ENCODE data around the gene DNAH14. TPM values are rescaled to one million over a fixed set of nuclear protein-coding genes. Genes with fewer than 3 reads are reported as not detected.

The DNAH14 gene
- total and polyA plus RNA-seq, 2 of the 13 experiments (the other 11 are each of a cell fraction or from before 2014, with no cell fraction given) = 4.5 to 27.5 TPM

DNA sequence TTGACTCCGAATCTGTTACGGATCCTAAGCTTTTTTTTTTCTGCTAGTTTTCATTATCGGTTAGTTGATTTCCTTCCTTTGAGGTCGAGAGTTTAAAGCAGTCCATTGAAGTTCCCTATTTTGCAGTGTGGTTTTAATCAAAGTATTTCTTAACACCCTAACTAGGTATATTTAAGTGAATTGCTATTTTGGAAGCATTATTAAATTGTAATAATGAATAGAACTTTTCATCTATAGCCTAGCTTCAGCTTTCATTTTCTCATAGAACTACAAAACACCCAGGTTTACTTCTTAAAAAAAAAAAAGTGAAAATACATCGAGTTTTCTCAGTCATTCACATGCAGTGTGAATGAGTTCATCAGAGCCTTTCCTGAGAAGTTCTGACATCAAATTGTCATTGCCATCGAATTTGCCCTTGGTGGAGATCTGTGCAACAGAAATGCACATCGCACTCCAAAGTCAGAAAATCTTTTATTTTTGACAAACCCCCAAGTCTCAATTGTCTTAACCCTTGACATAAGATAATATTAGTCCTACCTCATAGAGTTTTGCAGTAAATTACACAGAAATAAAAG is 499.5 kb downstream of the DNAH14 start (continued):
- TF ChIP-seq ZNF496 (CRISPR knock-in tag; IDR thresholded peaks at IDR 0.05; ENCODE audit: insufficient replicate concordance) (no peak), PHF8 (CRISPR knock-in tag; IDR thresholded peaks at IDR 0.05) (no peak)

DNA sequence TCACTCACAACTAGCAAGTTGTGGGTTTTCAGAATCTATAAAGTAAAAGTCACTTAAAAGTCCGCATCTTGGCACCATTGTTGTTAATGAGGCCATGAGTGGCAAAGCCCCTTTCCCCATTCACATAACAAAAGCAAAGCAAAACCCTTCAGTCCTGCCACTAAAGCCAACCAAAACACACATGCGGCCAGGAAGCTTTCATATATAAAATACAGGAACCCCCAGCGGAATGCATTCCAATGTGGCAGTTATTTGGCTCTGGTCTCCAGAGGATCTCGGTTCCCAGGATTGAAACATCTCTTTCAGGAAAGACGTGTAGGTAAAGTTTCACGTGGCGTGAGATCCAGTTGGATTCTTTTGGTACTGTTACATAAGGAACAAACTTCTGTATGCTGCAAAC is 500.8 kb downstream of the DNAH14 start:
- POLR2A ChIA-PET = no interaction called here

More for the DNA sequence above, 500.8 kb downstream of the DNAH14 start:
- FAIRE-seq = no peak
- H3K4me2 ChIP-seq (ENCODE audit: low read depth, low read length) = no peak overlapping the region
- peaks cover 12% of the 10 kb centered on the region for H4K20me1 ChIP-seq (ENCODE audit: insufficient read depth, low read length)
- H3K4me1 ChIP-seq (ENCODE audit: insufficient read depth, low read length) = peaks cover 19% of the 10 kb centered on the region
- no peaks in the 10 kb centered on the region; a peak in 1 of 5 replicates for H3K27me3 ChIP-seq (ENCODE audit: control insufficient read depth in 1 of 2, insufficient read depth in 2 of 2, low read length in 2 of 2)
- 87% methylated on average over 7 of the region's 7 CpGs for WGBS (ENCODE audit: low lambda C conversion rate)
- CTCF ChIA-PET (ENCODE audit: low intra/inter-chr PET ratio, low total read pairs) = no interaction called here
- H3K27ac ChIP-seq (ENCODE audit: extremely low read length, insufficient read depth, low read length) = no peak overlapping the region
- no peaks in the 10 kb centered on the region for H3K9me3 ChIP-seq (ENCODE audit: low read length)
- no peak overlapping the region for H2AFZ ChIP-seq (ENCODE audit: low read length)
- H3K9ac ChIP-seq (ENCODE audit: insufficient read depth, low read depth, low read length) = no peak overlapping the region
- in situ Hi-C loops (cut with HindIII; ENCODE audit: extremely low pct_ligation_motif_present, low pct_unique_long_range_greater_than_20kb) = no loop called here
- no peak overlapping the region for H3K4me3 ChIP-seq (replicated peaks in 1 of 3; ENCODE audit: insufficient read depth in 1 of 3, low read depth in 2 of 3, low read length in 3 of 3)
- intact Hi-C loops (cut with micrococcal nuclease; ENCODE audit: unreplicated experiment) = no loop called here
- ATAC-seq = no peak
- no peak for DNase-seq (ENCODE audit: low spot score)
- peaks cover 25% of the 10 kb centered on the region for H3K79me2 ChIP-seq (ENCODE audit: insufficient read depth, low read length)
- TF ChIP-seq, protein P1, sequence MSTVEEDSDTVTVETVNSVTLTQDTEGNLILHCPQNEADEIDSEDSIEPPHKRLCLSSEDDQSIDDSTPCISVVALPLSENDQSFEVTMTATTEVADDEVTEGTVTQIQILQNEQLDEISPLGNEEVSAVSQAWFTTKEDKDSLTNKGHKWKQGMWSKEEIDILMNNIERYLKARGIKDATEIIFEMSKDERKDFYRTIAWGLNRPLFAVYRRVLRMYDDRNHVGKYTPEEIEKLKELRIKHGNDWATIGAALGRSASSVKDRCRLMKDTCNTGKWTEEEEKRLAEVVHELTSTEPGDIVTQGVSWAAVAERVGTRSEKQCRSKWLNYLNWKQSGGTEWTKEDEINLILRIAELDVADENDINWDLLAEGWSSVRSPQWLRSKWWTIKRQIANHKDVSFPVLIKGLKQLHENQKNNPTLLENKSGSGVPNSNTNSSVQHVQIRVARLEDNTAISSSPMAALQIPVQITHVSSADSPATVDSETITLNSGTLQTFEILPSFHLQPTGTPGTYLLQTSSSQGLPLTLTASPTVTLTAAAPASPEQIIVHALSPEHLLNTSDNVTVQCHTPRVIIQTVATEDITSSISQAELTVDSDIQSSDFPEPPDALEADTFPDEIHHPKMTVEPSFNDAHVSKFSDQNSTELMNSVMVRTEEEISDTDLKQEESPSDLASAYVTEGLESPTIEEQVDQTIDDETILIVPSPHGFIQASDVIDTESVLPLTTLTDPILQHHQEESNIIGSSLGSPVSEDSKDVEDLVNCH (CRISPR knock-in tag; IDR thresholded peaks at IDR 0.05) = no peak
- TF ChIP-seq NR2F1 (CRISPR knock-in tag; IDR thresholded peaks at IDR 0.05) (no peak), STAG1 (CRISPR knock-in tag; IDR thresholded peaks at IDR 0.05) (no peak), ZNF256 (CRISPR knock-in tag; conservative IDR thresholded peaks at IDR 0.05) (no peak), RFX1 (IDR thresholded peaks at IDR 0.05) (no peak), NFYB (CRISPR knock-in tag; IDR thresholded peaks at IDR 0.05) (no peak), ONECUT2 (CRISPR knock-in tag; IDR thresholded peaks at IDR 0.05) (no peak), ZNF558 (CRISPR knock-in tag; IDR thresholded peaks at IDR 0.05; ENCODE audit: borderline replicate concordance) (no peak)
- H3K36me3 ChIP-seq (replicated peaks in 1 of 2; ENCODE audit: control insufficient read depth in 1 of 2, insufficient read depth in 2 of 2, low read length in 2 of 2) = no peaks in the 10 kb centered on the region
- BruUV-seq (replicated peaks) = no TSS peak
